Esophagus muscularis mucosa (tissue), 3 donors: ENCODE measurements around the gene AFMID.

Source experiments
- CTCF ChIP-seq, 3 experiments: fragments of 200-600 bp in 2 of 3; fragments of 450-650 bp in 1 of 3; sonication (generic) in 2 of 3; IDR thresholded peaks; one replicate each; pipeline ENCODE4 v1.5.1; 2017 to 2019; ENCODE audit warnings: antibody characterized with exemption in 3 of 3, mild to moderate bottlenecking in 2 of 3, moderate library complexity in 1 of 3
- POLR2A ChIP-seq: fragments of 450-650 bp; IDR thresholded peaks from one replicate; pipeline ENCODE4 v1.6.1; 2017; ENCODE audit warnings: antibody characterized with exemption, moderate library complexity, mild to moderate bottlenecking, low read depth
- POLR2AphosphoS5 ChIP-seq, 2 donors: sonication (generic); formaldehyde crosslinking; IDR thresholded peaks; one replicate each; pipeline ENCODE4 v1.6.1; 2017; ENCODE audit warnings: antibody characterized with exemption in 2 of 2

- TF ChIP-seq CTCF (IDR thresholded peaks at IDR 0.05) (no peak), POLR2AphosphoS5 (IDR thresholded peaks at IDR 0.05) (no peak), POLR2A (no peak)
Observed at GRCh38 chr17:78223765-78224164, 36.6 kb downstream of the AFMID start.
